Naive B cell (primary cell): ENCODE data around the gene TMCO2. TPM values are rescaled to one million over a fixed set of nuclear protein-coding genes. Genes with fewer than 3 reads are reported as not detected.
A peak's percentile ranks its signal among the peaks of the same experiment; 100 is the strongest.

ENCODE experiments used
- ATAC-seq, 2 donors: fragments of 150-1000 bp; cut with Tn5 transposase; 2 replicates each; pipeline ENCODE4 v1.10.0; 2021; ENCODE audit warnings: low read depth in 2 of 2, mild to moderate bottlenecking in 2 of 2, moderate library complexity in 2 of 2
- DNase-seq: peaks from one replicate; pipeline ENCODE4 v3.0.0; 2022
- H3K27ac Mint-ChIP-seq, 6 donors: one replicate each; pipeline ENCODE4 v1.8.0; 2020 to 2022; ENCODE audit warnings: mild to moderate bottlenecking in 6 of 6, mixed read lengths in 6 of 6, moderate library complexity in 5 of 6, inconsistent platforms in 2 of 6
- H3K27me3 Mint-ChIP-seq, 3 donors: one replicate each; pipeline ENCODE4 v1.8.0; 2021 to 2022; ENCODE audit warnings: mixed read lengths in 3 of 3, mild to moderate bottlenecking in 1 of 3
- H3K36me3 Mint-ChIP-seq, 2 donors: one replicate each; pipeline ENCODE4 v1.8.0; 2020 to 2022; ENCODE audit warnings: mixed read lengths in 2 of 2, inconsistent platforms in 1 of 2, mild to moderate bottlenecking in 1 of 2
- H3K4me1 Mint-ChIP-seq, 3 donors: one replicate each; pipeline ENCODE4 v1.8.0; 2020 to 2022; ENCODE audit warnings: mixed read lengths in 3 of 3, inconsistent platforms in 1 of 3, mild to moderate bottlenecking in 1 of 3, moderate library complexity in 1 of 3
- H3K4me3 Mint-ChIP-seq, 8 donors: one replicate each; pipeline ENCODE4 v1.8.0; 2020 to 2022; ENCODE audit warnings: mild to moderate bottlenecking in 8 of 8, mixed read lengths in 8 of 8, moderate library complexity in 8 of 8, inconsistent platforms in 2 of 8
- H3K9me3 Mint-ChIP-seq, 7 donors: one replicate each; pipeline ENCODE4 v1.8.0; 2020 to 2022; ENCODE audit warnings: mixed read lengths in 7 of 7, mild to moderate bottlenecking in 5 of 7, inconsistent platforms in 2 of 7, moderate library complexity in 1 of 7
- polyA plus RNA-seq, 6 donors: library from polyadenylated mRNA; unstranded; fragments of 300-500 nt; fragmentation: Illumina TruSeq; gene quantifications; one replicate each; pipeline ENCODE4 v1.2.3, GENCODE V29; 2021; ENCODE audit warnings: low read depth in 6 of 6

TMCO2 gene
- polyA plus RNA-seq, 6 donors from 2014 or later, result not detected

DNA sequence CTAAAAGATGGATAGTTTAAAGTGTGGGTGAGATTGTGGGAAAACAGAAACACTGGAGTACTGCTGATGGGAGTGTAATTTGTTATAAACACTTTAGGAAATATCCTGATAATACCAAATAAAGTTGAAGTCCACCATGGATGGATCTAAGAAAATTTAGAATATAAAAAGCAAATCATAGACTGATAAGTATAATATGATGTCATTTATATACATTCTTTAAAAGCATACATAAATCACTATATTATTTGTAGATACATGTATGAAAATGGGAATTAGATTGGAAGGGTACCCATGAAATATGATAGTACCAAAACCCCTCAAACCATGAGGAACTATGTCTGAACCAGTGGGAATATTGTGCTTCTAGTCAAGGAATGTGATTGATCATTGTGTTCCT is 18.2 kb downstream of the TMCO2 start:
- Mint-ChIP-seq H3K36me3 (peaks cover 20 to 21% of the 10 kb centered on the region in 2 donors), H3K9me3 (no peaks in the 10 kb centered on the region), H3K4me3 (no peak overlapping the region), H3K27me3 (no peaks in the 10 kb centered on the region), H3K4me1 (peaks cover 4 to 16% (median 11%) of the 10 kb centered on the region in 3 donors), H3K27ac (no peak overlapping the region)
- DNase-seq (no peak), ATAC-seq (no peak)

DNA sequence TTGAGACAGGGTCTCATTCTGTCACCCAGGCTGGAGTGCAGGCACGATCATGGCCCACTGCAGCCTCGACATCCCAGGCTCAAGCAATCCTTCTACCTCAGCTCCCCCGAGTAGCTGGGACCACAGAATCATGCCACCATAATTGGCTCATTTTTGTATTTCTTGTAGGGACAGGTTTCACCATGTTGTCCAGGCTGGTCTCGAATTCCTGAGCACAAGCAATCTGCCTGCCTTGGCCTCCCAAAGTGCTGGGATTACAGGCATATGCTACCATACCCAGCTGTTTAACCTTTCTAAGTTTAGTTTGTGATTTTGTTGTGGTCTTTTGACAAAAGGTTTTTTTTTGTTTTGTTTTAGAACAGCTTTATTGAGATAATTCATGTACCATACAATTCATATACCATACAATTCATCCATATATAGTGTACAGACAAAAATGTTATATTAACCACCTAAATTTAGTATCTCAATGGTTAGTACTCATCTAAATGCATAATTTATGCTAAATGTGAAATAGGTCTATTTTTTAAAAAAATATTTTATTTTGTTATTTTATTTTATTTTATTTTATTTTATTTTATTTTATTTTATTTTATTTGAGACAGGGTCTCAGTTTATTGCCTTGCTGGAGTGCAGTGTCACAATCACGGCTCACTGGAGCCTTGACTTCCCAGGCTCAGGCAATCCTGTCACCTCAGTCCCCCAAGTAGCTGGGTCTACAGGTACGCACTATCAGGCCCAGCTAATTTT is 19.2 kb downstream of the TMCO2 start:
- DNase-seq, result no peak
- Mint-ChIP-seq H3K27me3 (no peaks in the 10 kb centered on the region), H3K4me3 (no peak overlapping the region), H3K27ac (peak overlapping the region in 1 of 6 donors; percentile 63), H3K36me3 (peaks cover 16 to 21% of the 10 kb centered on the region in 2 donors), H3K4me1 (peaks cover 4 to 16% (median 11%) of the 10 kb centered on the region in 3 donors), H3K9me3 (no peaks in the 10 kb centered on the region)
- ATAC-seq, result no peak

DNA sequence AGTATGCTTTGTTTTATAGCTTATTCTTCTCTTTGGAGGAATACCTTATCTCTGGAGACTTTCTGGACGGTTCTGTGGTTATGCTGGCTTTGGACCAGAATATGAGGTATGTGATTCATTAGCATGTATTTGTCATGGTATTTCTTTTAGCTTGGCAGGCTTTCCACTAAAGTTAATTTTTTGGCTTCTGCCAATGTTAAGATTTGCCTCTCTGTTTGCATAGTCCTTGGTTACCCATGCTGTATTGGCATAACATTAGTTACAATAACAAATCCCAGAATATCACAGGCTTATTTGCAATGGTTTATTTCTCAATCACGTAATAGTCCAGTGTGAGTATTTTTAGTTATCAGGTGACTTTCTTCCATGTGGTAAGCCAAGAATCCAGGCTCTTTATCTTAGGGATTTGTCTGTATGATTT is 20.0 kb downstream of the TMCO2 start:
- Mint-ChIP-seq H3K9me3 (no peaks in the 10 kb centered on the region), H3K4me3 (no peak overlapping the region), H3K27me3 (no peaks in the 10 kb centered on the region), H3K27ac (peak overlapping the region in 1 of 6 donors; percentile 63), H3K36me3 (peaks cover 13% of the 10 kb centered on the region in 2 donors), H3K4me1 (peaks cover 3 to 12% (median 9%) of the 10 kb centered on the region in 3 donors)
- ATAC-seq (no peak), DNase-seq (no peak)

DNA sequence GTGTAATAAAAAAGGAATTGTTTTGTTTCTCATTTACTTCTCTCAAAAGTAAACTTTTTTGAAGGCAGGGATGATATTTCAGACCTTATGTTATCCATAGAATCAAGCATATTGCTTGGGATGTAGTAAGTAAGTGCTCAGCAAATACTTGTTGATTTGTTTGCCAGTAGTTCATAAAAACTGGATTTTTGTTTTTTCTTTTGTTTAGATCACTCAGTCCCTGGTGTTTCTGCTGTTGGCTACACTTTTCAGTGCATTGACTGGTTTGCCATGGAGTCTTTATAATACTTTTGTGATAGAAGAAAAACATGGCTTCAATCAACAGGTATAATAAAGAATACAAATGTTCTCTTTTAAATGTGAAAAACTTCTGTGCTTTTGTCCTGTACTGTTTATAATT is 20.5 kb downstream of the TMCO2 start:
- DNase-seq, result no peak
- no peaks in the 10 kb centered on the region for H3K9me3 Mint-ChIP-seq
- no peaks in the 10 kb centered on the region for H3K27me3 Mint-ChIP-seq
- ATAC-seq, result no peak
- peaks cover 9% of the 10 kb centered on the region in 2 donors for H3K36me3 Mint-ChIP-seq
- no peak overlapping the region for H3K4me3 Mint-ChIP-seq
- H3K27ac Mint-ChIP-seq, result no peak overlapping the region
- H3K4me1 Mint-ChIP-seq, result peaks cover 0 to 9% (median 8%) of the 10 kb centered on the region in 3 donors

DNA sequence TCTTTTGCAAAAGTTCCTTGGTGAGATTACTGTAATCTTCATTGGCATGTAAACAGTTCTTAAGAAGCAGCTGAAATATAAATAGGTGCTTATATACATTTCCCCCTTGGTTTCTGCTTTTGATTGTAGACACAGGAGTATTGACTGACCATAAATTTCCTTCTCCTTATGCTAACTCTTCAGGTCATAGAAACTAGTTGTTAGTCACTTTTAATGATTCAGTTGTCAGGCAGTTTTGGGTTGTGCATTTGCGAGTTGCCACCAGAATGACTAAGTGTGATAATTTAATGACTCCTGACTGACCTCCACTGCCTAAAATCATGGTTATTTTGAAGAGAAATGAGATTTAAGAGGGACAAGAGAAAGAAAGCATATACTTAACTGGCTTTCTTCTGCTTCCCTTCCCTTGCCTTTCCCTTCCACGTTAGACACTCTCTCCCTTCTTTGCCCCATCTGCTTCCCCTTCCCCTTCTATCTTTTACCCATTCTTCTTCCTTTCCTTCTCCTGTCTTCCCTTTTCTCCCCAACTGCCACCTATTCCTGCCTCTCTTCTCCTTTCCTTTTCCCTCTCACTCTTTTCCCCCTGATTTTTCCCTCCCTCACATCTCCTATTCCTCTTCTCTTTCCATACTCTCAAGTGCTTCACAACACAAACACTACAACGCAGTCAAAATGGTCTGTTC is 22.6 kb downstream of the TMCO2 start:
- H3K27ac Mint-ChIP-seq, result peak overlapping the region in 2 of 6 donors; percentile 53 to 63

DNA sequence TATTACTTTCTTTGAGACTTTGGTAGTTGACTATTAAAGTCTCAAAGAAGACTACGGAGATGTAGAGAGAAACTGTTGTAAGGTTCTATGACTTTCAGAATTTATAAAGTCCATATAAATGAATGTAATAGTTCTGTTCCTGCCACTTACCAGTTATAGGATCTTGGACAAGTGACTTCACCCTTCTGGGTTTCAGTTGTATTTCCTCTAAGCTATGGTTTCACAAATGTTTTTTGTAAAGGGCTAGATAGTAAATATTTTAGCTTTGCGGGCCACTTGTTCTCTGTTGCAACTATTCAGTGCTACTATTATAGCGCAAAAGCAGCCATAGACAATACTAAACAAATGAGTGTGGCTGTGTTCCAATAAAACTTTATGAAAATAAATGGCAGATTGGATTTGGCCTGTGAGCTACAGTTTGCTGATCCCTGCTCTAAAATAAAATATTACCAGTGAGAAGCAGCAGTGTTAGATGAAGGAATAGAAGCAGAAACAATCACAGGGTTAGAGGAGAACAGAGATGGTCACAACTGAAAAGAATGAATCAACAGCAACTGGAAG is 25.0 kb downstream of the TMCO2 start:
- Mint-ChIP-seq H3K27ac (peak overlapping the region in 1 of 6 donors; percentile 25), H3K4me1 (peaks cover 0 to 5% (median 0%) of the 10 kb centered on the region in 3 donors), H3K9me3 (no peaks in the 10 kb centered on the region), H3K27me3 (no peaks in the 10 kb centered on the region), H3K36me3 (peaks cover 17 to 27% of the 10 kb centered on the region in 2 donors), H3K4me3 (no peak overlapping the region)
- DNase-seq (no peak), ATAC-seq (no peak)

More for the DNA sequence above, 22.6 kb downstream of the TMCO2 start:
- H3K4me3 Mint-ChIP-seq, result no peak overlapping the region
- no peak for DNase-seq
- peaks cover 11 to 20% of the 10 kb centered on the region in 2 donors for H3K36me3 Mint-ChIP-seq
- H3K9me3 Mint-ChIP-seq, result no peaks in the 10 kb centered on the region
- ATAC-seq, result no peak
- no peaks in the 10 kb centered on the region for H3K27me3 Mint-ChIP-seq
- H3K4me1 Mint-ChIP-seq, result peaks cover 0 to 5% (median 0%) of the 10 kb centered on the region in 3 donors

DNA sequence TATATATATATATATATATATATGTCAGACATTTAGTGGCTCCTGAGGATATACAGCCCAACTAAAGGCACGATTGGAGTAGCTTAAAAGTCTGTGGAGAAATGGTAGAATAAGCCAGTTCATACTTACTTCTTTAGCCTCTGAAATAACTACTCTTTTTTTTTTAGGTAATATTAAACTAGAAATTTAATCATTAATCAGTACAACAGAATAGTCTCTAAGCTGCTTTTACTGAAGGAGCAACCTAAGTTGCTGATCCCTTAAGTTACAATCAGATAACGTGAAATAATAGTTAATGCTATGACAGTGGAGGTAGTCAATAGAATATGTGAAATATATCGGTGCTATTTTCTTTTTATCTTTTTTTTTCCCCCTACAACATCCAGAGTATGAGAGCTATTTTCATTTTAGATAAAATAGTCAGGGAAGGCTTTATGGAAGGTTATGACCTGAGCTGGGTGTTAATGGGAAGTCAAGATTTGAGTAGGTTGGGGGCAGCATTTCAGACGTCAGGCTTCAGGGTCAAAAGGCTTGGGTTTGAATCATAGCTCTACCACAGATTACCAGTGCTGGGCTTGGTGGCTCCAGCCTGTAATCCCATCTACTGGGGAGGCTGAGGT is 25.9 kb downstream of the TMCO2 start:
- Mint-ChIP-seq H3K4me3 (no peak overlapping the region), H3K27ac (peak overlapping the region in 1 of 6 donors; percentile 44), H3K27me3 (no peaks in the 10 kb centered on the region), H3K4me1 (peaks cover 0 to 5% (median 0%) of the 10 kb centered on the region in 3 donors), H3K36me3 (peaks cover 17 to 27% of the 10 kb centered on the region in 2 donors), H3K9me3 (no peaks in the 10 kb centered on the region)
- DNase-seq (no peak), ATAC-seq (no peak)

DNA sequence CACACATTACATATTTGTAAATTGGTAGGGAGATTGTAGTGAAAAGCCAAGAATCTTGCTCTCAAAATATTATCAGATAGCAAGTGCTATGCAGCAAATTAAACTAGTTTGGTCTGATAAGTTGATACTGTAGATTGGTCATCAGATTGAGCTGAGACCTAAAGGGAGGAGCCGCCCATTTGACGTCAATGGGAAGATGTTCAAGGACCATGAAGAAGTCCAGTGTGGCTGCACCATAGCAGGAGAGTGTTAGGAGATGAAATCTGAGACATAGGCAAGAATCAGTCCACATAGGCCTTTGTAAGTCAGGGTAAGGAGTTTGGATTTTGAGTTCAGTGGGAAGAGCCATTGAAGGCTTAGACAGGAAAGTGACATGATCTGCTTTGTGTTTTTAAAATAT is 26.6 kb downstream of the TMCO2 start:
- no peak overlapping the region for H3K4me3 Mint-ChIP-seq
- ATAC-seq (no peak), DNase-seq (no peak)
- no peaks in the 10 kb centered on the region for H3K27me3 Mint-ChIP-seq
- H3K36me3 Mint-ChIP-seq, result peaks cover 17 to 27% of the 10 kb centered on the region in 2 donors
- H3K9me3 Mint-ChIP-seq, result no peaks in the 10 kb centered on the region
- H3K4me1 Mint-ChIP-seq, result peaks cover 0 to 5% (median 0%) of the 10 kb centered on the region in 3 donors
- peak overlapping the region in 2 of 6 donors; percentile 6 to 58 for H3K27ac Mint-ChIP-seq

DNA sequence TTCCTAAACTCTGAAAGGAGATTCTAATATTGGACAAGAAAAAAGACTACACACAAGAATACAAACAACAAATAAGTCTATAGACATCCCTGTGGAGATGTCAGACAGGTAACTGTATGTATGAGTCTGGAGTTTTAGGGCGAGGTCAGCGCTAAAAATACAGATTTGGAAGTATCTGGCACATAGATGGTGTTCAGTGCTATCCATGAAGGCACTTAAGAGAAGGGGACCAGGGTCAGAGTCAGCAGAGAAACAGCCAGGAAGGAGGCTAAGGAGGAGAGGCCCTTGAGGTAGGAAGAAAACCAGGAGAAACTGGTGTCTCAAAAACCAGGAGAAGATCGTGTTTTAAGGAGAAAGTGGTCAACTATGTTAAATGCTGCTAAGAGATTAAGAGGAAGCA is 28.4 kb downstream of the TMCO2 start:
- no peak overlapping the region for H3K4me3 Mint-ChIP-seq
- no peak for DNase-seq
- H3K27me3 Mint-ChIP-seq, result no peaks in the 10 kb centered on the region
- peak overlapping the region in 1 of 6 donors; percentile 48 for H3K27ac Mint-ChIP-seq
- no peak for ATAC-seq
- no peaks in the 10 kb centered on the region for H3K4me1 Mint-ChIP-seq
- H3K36me3 Mint-ChIP-seq, result peaks cover 18% of the 10 kb centered on the region in 2 donors
- no peaks in the 10 kb centered on the region for H3K9me3 Mint-ChIP-seq

DNA sequence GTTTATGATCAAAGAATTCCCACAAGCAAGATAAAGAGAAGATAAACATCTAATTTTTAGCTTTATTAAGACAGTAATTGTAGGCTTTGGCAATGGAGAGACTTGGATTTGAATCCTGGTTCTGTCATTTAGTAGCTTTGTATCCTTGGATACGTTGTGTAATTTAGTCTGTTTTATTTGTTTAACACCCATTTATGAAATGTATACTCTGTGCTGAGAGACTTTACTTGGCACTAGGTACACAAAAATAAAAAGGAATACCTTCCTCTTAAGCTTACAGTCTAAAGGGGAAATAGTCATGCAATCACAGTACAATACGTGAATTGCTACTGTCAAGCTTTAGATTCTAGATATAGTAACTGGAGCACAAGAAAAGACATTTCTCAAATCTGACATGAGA is 34.1 kb downstream of the TMCO2 start:
- Mint-ChIP-seq H3K4me1 (no peaks in the 10 kb centered on the region), H3K4me3 (no peak overlapping the region), H3K27ac (no peak overlapping the region)

DNA sequence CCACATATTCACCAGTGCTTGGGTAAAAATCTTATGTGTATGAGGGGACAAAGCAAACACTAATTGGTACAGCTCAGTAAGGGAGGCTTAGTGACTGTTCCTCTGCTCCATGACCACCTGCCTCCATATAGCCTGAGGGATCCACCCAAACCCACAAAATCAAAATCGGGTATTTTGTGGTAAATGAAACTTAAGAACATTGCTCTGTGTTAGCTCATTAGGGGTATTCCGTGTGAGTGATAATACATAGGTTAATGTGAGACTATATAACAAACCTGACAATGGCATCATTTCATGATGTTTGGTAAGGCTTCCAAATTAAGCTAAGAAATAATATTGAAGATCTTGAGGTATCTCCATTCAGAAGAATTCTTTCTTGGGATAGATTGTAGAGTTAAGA is 43.6 kb downstream of the TMCO2 start:
- no peaks in the 10 kb centered on the region for H3K27me3 Mint-ChIP-seq
- peaks cover 11 to 16% (median 16%) of the 10 kb centered on the region in 3 donors for H3K4me1 Mint-ChIP-seq
- no peak for ATAC-seq
- H3K27ac Mint-ChIP-seq, result peak overlapping the region in 1 of 6 donors; percentile 73
- H3K36me3 Mint-ChIP-seq, result peaks cover 10 to 24% of the 10 kb centered on the region in 2 donors
- H3K9me3 Mint-ChIP-seq, result no peaks in the 10 kb centered on the region
- DNase-seq, result no peak
- H3K4me3 Mint-ChIP-seq, result no peak overlapping the region

More for the DNA sequence above, 34.1 kb downstream of the TMCO2 start:
- peaks cover 0 to 13% of the 10 kb centered on the region in 2 donors for H3K36me3 Mint-ChIP-seq
- no peak for ATAC-seq
- H3K9me3 Mint-ChIP-seq, result no peaks in the 10 kb centered on the region
- H3K27me3 Mint-ChIP-seq, result no peaks in the 10 kb centered on the region
- DNase-seq, result no peak

DNA sequence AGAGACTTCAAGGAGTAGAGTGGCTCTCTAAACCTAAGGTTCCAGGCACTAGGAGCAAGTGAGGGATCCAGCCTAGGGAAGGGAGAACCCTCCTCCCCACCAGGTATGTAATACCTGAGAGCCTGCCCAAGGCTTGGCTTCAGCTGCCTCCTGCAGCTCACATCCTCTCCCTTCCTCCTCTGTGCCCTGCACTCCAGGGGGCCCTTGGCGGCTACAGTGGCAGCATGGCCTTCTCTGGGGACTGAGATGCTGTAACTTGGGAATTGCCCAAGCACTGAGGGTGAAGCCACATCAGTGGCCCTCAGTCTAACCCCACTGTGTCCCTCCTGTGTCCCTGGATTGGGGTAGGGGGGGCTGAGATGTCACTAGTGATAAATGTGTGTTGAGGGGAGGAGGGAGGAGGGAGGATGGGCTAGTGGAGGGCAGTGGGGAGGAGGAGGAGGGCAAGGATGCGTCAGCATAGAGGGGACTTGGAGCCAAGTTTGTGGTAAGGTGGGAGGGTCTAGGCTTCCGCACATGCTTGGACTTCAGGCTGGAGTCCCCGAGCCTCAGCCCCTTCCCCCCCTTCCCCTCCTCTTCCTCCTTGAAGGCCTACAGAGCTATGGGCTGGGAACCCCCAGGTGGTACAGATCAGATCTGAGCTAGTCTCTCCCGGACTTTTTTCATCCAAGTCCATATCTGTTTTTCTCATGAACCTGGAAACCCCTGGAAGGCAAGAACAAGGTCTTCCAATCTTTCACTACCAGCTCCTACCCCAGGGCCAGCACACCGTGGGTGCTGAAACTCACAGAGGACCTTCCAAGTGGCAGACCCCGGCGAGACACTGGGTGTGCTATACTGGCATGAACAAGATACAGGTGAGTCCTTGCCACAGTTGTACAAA is 51.9 kb downstream of the TMCO2 start:
- DNase-seq, result no peak
- Mint-ChIP-seq H3K36me3 (no peaks in the 10 kb centered on the region), H3K27me3 (peaks cover 0 to 7% (median 0%) of the 10 kb centered on the region in 3 donors), H3K4me1 (peaks cover 3 to 7% (median 3%) of the 10 kb centered on the region in 3 donors), H3K9me3 (no peaks in the 10 kb centered on the region), H3K4me3 (no peak overlapping the region), H3K27ac (peak overlapping the region in 1 of 6 donors; percentile 44)
- no peak for ATAC-seq

DNA sequence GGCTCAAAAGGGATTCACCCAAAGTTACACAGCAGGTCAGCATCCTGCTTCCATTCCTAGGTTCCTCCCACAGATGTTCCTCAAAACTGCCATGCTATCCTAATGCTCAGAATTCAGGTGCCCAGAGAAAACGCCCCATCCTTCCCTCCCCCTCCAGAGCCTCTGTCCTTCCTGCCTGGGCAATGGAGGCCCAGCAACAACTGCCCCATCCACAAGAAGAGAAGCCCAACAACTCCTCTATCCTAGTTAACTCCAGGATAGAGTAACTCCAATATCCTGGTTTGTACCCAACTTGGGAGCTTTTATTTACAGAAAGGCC is 52.5 kb downstream of the TMCO2 start:
- no peak overlapping the region for H3K4me3 Mint-ChIP-seq
- peaks cover 0 to under 1% (median 0%) of the 10 kb centered on the region in 3 donors for H3K4me1 Mint-ChIP-seq
- no peaks in the 10 kb centered on the region for H3K36me3 Mint-ChIP-seq
- DNase-seq (no peak), ATAC-seq (no peak)
- H3K9me3 Mint-ChIP-seq, result no peaks in the 10 kb centered on the region
- H3K27ac Mint-ChIP-seq, result peak overlapping the region in 2 of 6 donors; percentile 30 to 83
- H3K27me3 Mint-ChIP-seq, result peaks cover 0 to 7% (median 0%) of the 10 kb centered on the region in 3 donors
